Progenitor cell of endocrine pancreas (in vitro differentiated cells): ENCODE results near the gene CD160. TPM values are rescaled to one million over a fixed set of nuclear protein-coding genes. Genes with fewer than 3 reads are reported as not detected.

Experiments
- DNase-seq: peaks from one replicate; pipeline ENCODE4 v3.0.0; 2021; ENCODE audit warnings: low spot score; ENCODE audit not compliant: unreplicated experiment
- H3K27ac Mint-ChIP-seq: 2 replicates; pipeline ENCODE4 v1.8.0; 2021; ENCODE audit warnings: mild to moderate bottlenecking, moderate library complexity, mixed read lengths
- H3K27me3 Mint-ChIP-seq: 2 replicates; pipeline ENCODE4 v1.8.0; 2021; ENCODE audit warnings: mixed read lengths
- H3K36me3 Mint-ChIP-seq: 2 replicates; pipeline ENCODE4 v1.8.0; 2022; ENCODE audit warnings: mixed read lengths; ENCODE audit not compliant: insufficient read depth
- H3K4me1 Mint-ChIP-seq: 2 replicates; pipeline ENCODE4 v1.8.0; 2021; ENCODE audit warnings: low read depth, mixed read lengths
- H3K4me3 Mint-ChIP-seq: 2 replicates; pipeline ENCODE4 v1.8.0; 2021; ENCODE audit warnings: low read depth, mild to moderate bottlenecking, moderate library complexity, mixed read lengths
- H3K9me3 Mint-ChIP-seq: 2 replicates; pipeline ENCODE4 v1.8.0; 2021; ENCODE audit warnings: low read depth, mixed read lengths
- CTCF ChIP-seq: fragments of 200-600 bp; sonication (generic); IDR thresholded peaks from one replicate; pipeline ENCODE4 v1.5.0; 2021; ENCODE audit warnings: antibody characterized with exemption, mild to moderate bottlenecking; ENCODE audit not compliant: unreplicated experiment
- total RNA-seq: library from RNA; stranded (reverse); gene quantifications from 2 replicates; pipeline ENCODE4 v1.2.1, GENCODE V29; 2021

Gene CD160
- total RNA-seq, 1 donor from 2014 or later, result not detected

- Mint-ChIP-seq H3K36me3 (peaks cover 4% of the 10 kb centered on the region), H3K4me1 (peaks cover 27% of the 10 kb centered on the region), H3K27ac (no peak overlapping the region), H3K27me3 (no peaks in the 10 kb centered on the region), H3K9me3 (no peaks in the 10 kb centered on the region), H3K4me3 (no peak overlapping the region)
- no peak for TF ChIP-seq CTCF
- no peak for DNase-seq
Measured at GRCh38 chr1:145786271-145786670, 67.0 kb downstream of the CD160 start.

GRCh38 chr1:145788580-145788979 is 69.3 kb downstream of the CD160 start:
- TF ChIP-seq CTCF, result no peak
- Mint-ChIP-seq H3K4me1 (peaks cover 22% of the 10 kb centered on the region), H3K36me3 (peaks cover 6% of the 10 kb centered on the region), H3K27me3 (no peaks in the 10 kb centered on the region), H3K9me3 (no peaks in the 10 kb centered on the region), H3K27ac (no peak overlapping the region), H3K4me3 (no peak overlapping the region)
- no peak for DNase-seq

Other genes with a start within 250 kb of the CD160 start
- gene GPR89A, start 111.5 kb upstream of the CD160 start, total RNA-seq, result 31.4 and 34.5 TPM in 2 replicates
- gene PDZK1, start 12.1 kb upstream of the CD160 start, total RNA-seq, result 25.0 and 26.2 TPM in 2 replicates
- gene RNF115, start 104.6 kb downstream of the CD160 start, total RNA-seq, result 14.5 and 14.7 TPM in 2 replicates
- 31.9 and 34.0 TPM in 2 replicates for gene POLR3C, start 104.7 kb downstream of the CD160 start, total RNA-seq
- 5.0 and 5.2 TPM in 2 replicates for gene NUDT17, start 126.1 kb downstream of the CD160 start, total RNA-seq
- gene PIAS3, start 139.6 kb downstream of the CD160 start, total RNA-seq, result 36.9 and 38.2 TPM in 2 replicates
- gene ANKRD35, start 166.4 kb downstream of the CD160 start, total RNA-seq, result 0.31 TPM in 2 replicates
- gene ITGA10, start 190.6 kb downstream of the CD160 start, total RNA-seq, result 0.81 and 0.89 TPM in 2 replicates
- 21.1 and 23.9 TPM in 2 replicates for gene PEX11B, start 199.2 kb downstream of the CD160 start, total RNA-seq
- 163 and 173 TPM in 2 replicates for gene RBM8A, start 208.0 kb downstream of the CD160 start, total RNA-seq
- 4.2 and 4.5 TPM in 2 replicates for gene LIX1L, start 238.5 kb downstream of the CD160 start, total RNA-seq
- gene ANKRD34A, start 245.1 kb downstream of the CD160 start, total RNA-seq, result 0.22 TPM in 1 of 2 replicates, not detected in the other
- gene POLR3GL, start 245.2 kb downstream of the CD160 start, total RNA-seq, result 12.8 and 13.7 TPM in 2 replicates